GM18499 (cell line): ENCODE measurements around the gene ZFHX3.

Source experiments
- ATAC-seq: cut with Tn5 transposase; IDR thresholded peaks from one replicate; pipeline ENCODE4 v1.9.1; 2021; ENCODE audit warnings: moderate number of reproducible peaks; ENCODE audit not compliant: insufficient read depth, unreplicated experiment

The ZFHX3 gene

GRCh38 chr16:73042807-73043206 is 5.1 kb downstream of the ZFHX3 start:
- no peak for ATAC-seq

- ATAC-seq = no peak
These were observed 6.3 kb downstream of the ZFHX3 start for GRCh38 chr16:73041676-73042075.

GRCh38 chr16:73040735-73041402 is 7.1 kb downstream of the ZFHX3 start:
- no peak for ATAC-seq

- ATAC-seq = no peak
These were observed 7.8 kb downstream of the ZFHX3 start for GRCh38 chr16:73040136-73040535.

- no peak for ATAC-seq
These were observed 9.9 kb downstream of the ZFHX3 start for GRCh38 chr16:73037845-73038570.

- ATAC-seq = no peak
These were observed 10.6 kb downstream of the ZFHX3 start for GRCh38 chr16:73037331-73037745.

GRCh38 chr16:73036074-73036826 is 11.7 kb downstream of the ZFHX3 start:
- peak; percentile 60 for ATAC-seq

GRCh38 chr16:73034374-73034773 is 13.6 kb downstream of the ZFHX3 start:
- ATAC-seq = peak; percentile 39

- ATAC-seq = no peak
These were observed 14.5 kb downstream of the ZFHX3 start for GRCh38 chr16:73033271-73033998.

- ATAC-seq = no peak
These were observed 15.2 kb downstream of the ZFHX3 start for GRCh38 chr16:73032541-73033270.

- ATAC-seq = no peak
These were observed 15.9 kb downstream of the ZFHX3 start for GRCh38 chr16:73031984-73032383.

- no peak for ATAC-seq
These were observed 16.6 kb downstream of the ZFHX3 start for GRCh38 chr16:73031155-73031866.

GRCh38 chr16:73028721-73029361 is 19.1 kb downstream of the ZFHX3 start:
- no peak for ATAC-seq

GRCh38 chr16:73028263-73028662 is 19.7 kb downstream of the ZFHX3 start:
- no peak for ATAC-seq

GRCh38 chr16:73027685-73028111 is 20.2 kb downstream of the ZFHX3 start:
- ATAC-seq = no peak

- ATAC-seq = no peak
These were observed 20.9 kb downstream of the ZFHX3 start for GRCh38 chr16:73026754-73027684.

GRCh38 chr16:73025856-73026210 is 22.1 kb downstream of the ZFHX3 start:
- ATAC-seq = no peak
